ENCODE measurements around the gene ADAMTSL1. TPM values are rescaled to one million over a fixed set of nuclear protein-coding genes. Genes with fewer than 3 reads are reported as not detected.

Gene ADAMTSL1
- total and polyA plus RNA-seq, 9 of the 15 experiments (the other 6 are each of a cell fraction or from before 2014, with no cell fraction given), result 0.01 TPM; not detected in 8

DNA sequence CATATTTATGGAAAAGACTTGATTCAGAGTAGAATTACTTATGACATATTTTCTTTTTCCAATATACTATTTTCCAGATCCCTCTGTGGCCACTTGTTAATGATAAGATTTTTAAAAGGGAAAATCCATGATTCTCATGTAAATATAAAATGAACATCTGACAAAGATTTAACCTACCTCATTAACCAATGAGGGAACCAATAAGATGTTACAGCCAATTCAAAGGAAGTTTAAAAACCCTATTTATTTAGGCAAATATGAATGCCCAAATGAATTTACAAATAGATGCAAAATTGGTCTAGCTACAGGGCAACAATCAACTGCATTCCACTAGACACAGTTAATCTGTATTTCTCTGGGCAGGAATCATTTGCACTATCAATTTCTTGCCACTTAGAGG, 226.8 kb downstream of the ADAMTSL1 start:
- FAIRE-seq (no peak), ATAC-seq (no peak), DNase-seq (ENCODE audit: extremely low read depth in 1 of 4, low spot score in 3 of 4) (no peak)
- no peak overlapping the region for H3K9ac ChIP-seq (ENCODE audit: insufficient read depth in 1 of 2, low read depth in 2 of 2, low read length in 2 of 2)
- H3K9me1 ChIP-seq (ENCODE audit: control insufficient read depth, insufficient read depth, low read length), result no peaks in the 10 kb centered on the region
- H3K36me3 ChIP-seq (ENCODE audit: control insufficient read depth, insufficient read depth, low read length), result no peaks in the 10 kb centered on the region
- ChIA-PET CTCF (ENCODE audit: low intra/inter-chr PET ratio) (no interaction called here), POLR2A (no interaction called here)
- H3K4me3 ChIP-seq, result no peak overlapping the region
- intact Hi-C loops (cut with micrococcal nuclease) (no loop called here), in situ Hi-C loops (cut with MboI) (no loop called here)
- H3K27ac ChIP-seq (ENCODE audit: extremely low read depth, low read depth, low read length), result no peak overlapping the region
- H3K79me2 ChIP-seq (ENCODE audit: control insufficient read depth, insufficient read depth, low read length), result no peaks in the 10 kb centered on the region
- no peak overlapping the region for H2AFZ ChIP-seq (ENCODE audit: low read depth, low read length)
- no peaks in the 10 kb centered on the region for H3K9me3 ChIP-seq (replicated peaks; ENCODE audit: control insufficient read depth, insufficient read depth, low read depth, low read length)
- no peak for TF ChIP-seq DIDO1 (tag; IDR thresholded peaks at IDR 0.05; ENCODE audit: low read depth)
- no peak for TF ChIP-seq RB1 (IDR thresholded peaks at IDR 0.05; ENCODE audit: low read depth)
- no peak for TF ChIP-seq RBM17 (IDR thresholded peaks at IDR 0.05; ENCODE audit: borderline replicate concordance, low read depth, low read length)
- TF ChIP-seq, protein P1, sequence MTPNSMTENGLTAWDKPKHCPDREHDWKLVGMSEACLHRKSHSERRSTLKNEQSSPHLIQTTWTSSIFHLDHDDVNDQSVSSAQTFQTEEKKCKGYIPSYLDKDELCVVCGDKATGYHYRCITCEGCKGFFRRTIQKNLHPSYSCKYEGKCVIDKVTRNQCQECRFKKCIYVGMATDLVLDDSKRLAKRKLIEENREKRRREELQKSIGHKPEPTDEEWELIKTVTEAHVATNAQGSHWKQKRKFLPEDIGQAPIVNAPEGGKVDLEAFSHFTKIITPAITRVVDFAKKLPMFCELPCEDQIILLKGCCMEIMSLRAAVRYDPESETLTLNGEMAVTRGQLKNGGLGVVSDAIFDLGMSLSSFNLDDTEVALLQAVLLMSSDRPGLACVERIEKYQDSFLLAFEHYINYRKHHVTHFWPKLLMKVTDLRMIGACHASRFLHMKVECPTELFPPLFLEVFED (CRISPR knock-in tag; conservative IDR thresholded peaks at IDR 0.05), result no peak
- no peak for TF ChIP-seq ZBTB17 (CRISPR knock-in tag; IDR thresholded peaks at IDR 0.05)
- TF ChIP-seq MCM2 (IDR thresholded peaks at IDR 0.05; ENCODE audit: low read depth), result no peak
- no peak for TF ChIP-seq CC2D1A (IDR thresholded peaks at IDR 0.05)
- no peak for TF ChIP-seq ARID3B (CRISPR knock-in tag; IDR thresholded peaks at IDR 0.05; ENCODE audit: borderline replicate concordance)
- TF ChIP-seq, protein P2, sequence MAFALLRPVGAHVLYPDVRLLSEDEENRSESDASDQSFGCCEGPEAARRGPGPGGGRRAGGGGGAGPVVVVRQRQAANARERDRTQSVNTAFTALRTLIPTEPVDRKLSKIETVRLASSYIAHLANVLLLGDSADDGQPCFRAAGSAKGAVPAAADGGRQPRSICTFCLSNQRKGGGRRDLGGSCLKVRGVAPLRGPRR (CRISPR knock-in tag; IDR thresholded peaks at IDR 0.05), result no peak
- no peak for TF ChIP-seq ZNF121 (CRISPR knock-in tag; conservative IDR thresholded peaks at IDR 0.05)
- no peak overlapping the region for H3K4me2 ChIP-seq (ENCODE audit: insufficient read depth, low read length)
- H4K20me1 ChIP-seq (replicated peaks; ENCODE audit: control insufficient read depth, insufficient read depth, low read length), result no peaks in the 10 kb centered on the region
- H3K27me3 ChIP-seq (ENCODE audit: control insufficient read depth in 2 of 2, insufficient read depth in 2 of 2, low read length in 2 of 2), result no peaks in the 10 kb centered on the region
- no TSS peak for BruUV-seq (replicated peaks)
- H3K4me1 ChIP-seq (replicated peaks in 1 of 2; ENCODE audit: control insufficient read depth in 2 of 2, insufficient read depth in 2 of 2, low read length in 2 of 2), result no peaks in the 10 kb centered on the region

Data from K562 (cell line).